Panc1 (cell line): ENCODE measurements around the gene FKBP5. TPM values are rescaled to one million over a fixed set of nuclear protein-coding genes. Genes with fewer than 3 reads are reported as not detected.

Source experiments
- ATAC-seq: fragments of 200-7000 bp; cut with Tn5 transposase; 2 replicates; pipeline ENCODE4 v1.9.1; 2020; ENCODE audit warnings: mild to moderate bottlenecking, moderate library complexity
- BruUV-seq: library from RNA; stranded (reverse); fragments of 400-500 nt; replicated peaks from 2 replicates; lab custom pipeline; 2021; lab: Mats Ljungman, UMichigan
- CTCF ChIA-PET: fragments of 300-600 bp; sonication (Branson Sonifier 250); formaldehyde crosslinking; loops from one replicate; lab custom pipeline; 2022; ENCODE audit warnings: antibody characterized with exemption; lab: Charles Lee
- POLR2A ChIA-PET: fragments of 300-600 bp; sonication (Branson Sonifier 250); formaldehyde crosslinking; loops from one replicate; lab custom pipeline; 2022; ENCODE audit warnings: antibody characterized with exemption; lab: Charles Lee
- DNase-seq: peaks from one replicate; pipeline ENCODE4 v3.0.0-alpha.2; 2010; ENCODE audit warnings: low read depth, low spot score
- H3K27ac ChIP-seq: 2 replicates; pipeline ENCODE4 v1.5.1; 2011; ENCODE audit warnings: mild to moderate bottlenecking, low read length, inconsistent platforms
- H3K27me3 ChIP-seq: fragments of 200-500 bp; sonication (Bioruptor generic); 2 replicates; pipeline ENCODE4 v1.6.0; 2014; ENCODE audit warnings: low read length, inconsistent platforms; ENCODE audit not compliant: control insufficient read depth, insufficient read depth
- H3K36me3 ChIP-seq: fragments of 200-500 bp; sonication (Bioruptor generic); 2 replicates; pipeline ENCODE4 v1.5.1; 2014; ENCODE audit warnings: inconsistent platforms, mild to moderate bottlenecking, low read length, moderate library complexity; ENCODE audit not compliant: control insufficient read depth, insufficient read depth
- H3K4me1 ChIP-seq: 2 replicates; pipeline ENCODE4 v1.5.1; 2011; ENCODE audit warnings: inconsistent platforms, mild to moderate bottlenecking, low read length, moderate library complexity; ENCODE audit not compliant: control insufficient read depth, insufficient read depth
- H3K4me3 ChIP-seq, 2 experiments: 2 replicates each; pipeline ENCODE4 v1.5.1; 2011 to 2012; ENCODE audit warnings: low read depth in 2 of 2, low read length in 2 of 2, mild to moderate bottlenecking in 2 of 2, inconsistent platforms in 1 of 2, moderate library complexity in 1 of 2
- H3K9me3 ChIP-seq: fragments of 200-500 bp; sonication (Bioruptor generic); 2 replicates; pipeline ENCODE4 v1.5.1; 2014; ENCODE audit warnings: low read depth, mild to moderate bottlenecking, inconsistent platforms, low read length, moderate library complexity; ENCODE audit not compliant: control insufficient read depth, insufficient read depth
- POLR2AphosphoS5 ChIP-seq: IDR thresholded peaks from 2 replicates; pipeline ENCODE4 v1.6.1; 2012; ENCODE audit warnings: mild to moderate bottlenecking, low read depth, low read length, moderate library complexity
- SIN3A ChIP-seq: IDR thresholded peaks from 2 replicates; pipeline ENCODE4 v1.6.1; 2012; ENCODE audit warnings: low read depth, mild to moderate bottlenecking, low read length, moderate library complexity, borderline replicate concordance; ENCODE audit not compliant: insufficient read depth
- TCF7L2 ChIP-seq: IDR thresholded peaks from 2 replicates; pipeline ENCODE4 v1.6.1; 2011; ENCODE audit warnings: mild to moderate bottlenecking, low read depth, low read length, inconsistent platforms
- in situ Hi-C: cut with HindIII; loops from 2 replicates; pipeline ENCODE4 v1.10.0; 2016; ENCODE audit warnings: low sequenced_read_pairs, low pct_unique_long_range_greater_than_20kb
- intact Hi-C: fragments of 100-400 bp; cut with micrococcal nuclease; formaldehyde crosslinking; loops from one replicate; pipeline ENCODE4 v1.10.0; 2022; ENCODE audit not compliant: unreplicated experiment
- total RNA-seq: library from RNA; stranded (reverse); gene quantifications from one replicate; pipeline ENCODE4 v1.2.1, GENCODE V29; 2021; ENCODE audit not compliant: unreplicated experiment
- TF ChIP-seq, protein P1 (sequence below): fragments of 450-650 bp; IDR thresholded peaks from 2 replicates; pipeline ENCODE4 v1.5.1; 2017; ENCODE audit warnings: mild to moderate bottlenecking
- TF ChIP-seq, protein P2 (sequence below), 2 experiments: IDR thresholded peaks; 2 replicates each; pipeline ENCODE4 v1.6.1; 2011 to 2012; ENCODE audit warnings: low read depth in 2 of 2, control low read depth in 1 of 2, low read length in 1 of 2, mild to moderate bottlenecking in 1 of 2, moderate library complexity in 1 of 2; ENCODE audit not compliant: insufficient read depth in 1 of 2

FKBP5 gene
- total RNA-seq, 1 experiment from 2014 or later: 25.2 TPM

GRCh38 chr6:35633579-35634089, 55.1 kb downstream of the FKBP5 start:
- Histone ChIP-seq H3K9me3 (no peaks in the 10 kb centered on the region), H3K4me3 (no peak overlapping the region), H3K27me3 (no peaks in the 10 kb centered on the region), H3K4me1 (no peaks in the 10 kb centered on the region), H3K27ac (no peak overlapping the region), H3K36me3 (0 out of 2 replicates have a peak, but pooled peaks cover 3% of the 10 kb centered on the region)
- in situ Hi-C loops: no loop called here
- BruUV-seq: no TSS peak
- TF ChIP-seq, protein P1, sequence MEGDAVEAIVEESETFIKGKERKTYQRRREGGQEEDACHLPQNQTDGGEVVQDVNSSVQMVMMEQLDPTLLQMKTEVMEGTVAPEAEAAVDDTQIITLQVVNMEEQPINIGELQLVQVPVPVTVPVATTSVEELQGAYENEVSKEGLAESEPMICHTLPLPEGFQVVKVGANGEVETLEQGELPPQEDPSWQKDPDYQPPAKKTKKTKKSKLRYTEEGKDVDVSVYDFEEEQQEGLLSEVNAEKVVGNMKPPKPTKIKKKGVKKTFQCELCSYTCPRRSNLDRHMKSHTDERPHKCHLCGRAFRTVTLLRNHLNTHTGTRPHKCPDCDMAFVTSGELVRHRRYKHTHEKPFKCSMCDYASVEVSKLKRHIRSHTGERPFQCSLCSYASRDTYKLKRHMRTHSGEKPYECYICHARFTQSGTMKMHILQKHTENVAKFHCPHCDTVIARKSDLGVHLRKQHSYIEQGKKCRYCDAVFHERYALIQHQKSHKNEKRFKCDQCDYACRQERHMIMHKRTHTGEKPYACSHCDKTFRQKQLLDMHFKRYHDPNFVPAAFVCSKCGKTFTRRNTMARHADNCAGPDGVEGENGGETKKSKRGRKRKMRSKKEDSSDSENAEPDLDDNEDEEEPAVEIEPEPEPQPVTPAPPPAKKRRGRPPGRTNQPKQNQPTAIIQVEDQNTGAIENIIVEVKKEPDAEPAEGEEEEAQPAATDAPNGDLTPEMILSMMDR: no peak
- TF ChIP-seq POLR2AphosphoS5: no peak
- no peak for TF ChIP-seq TCF7L2
- TF ChIP-seq SIN3A: no peak
- TF ChIP-seq, protein P2, sequence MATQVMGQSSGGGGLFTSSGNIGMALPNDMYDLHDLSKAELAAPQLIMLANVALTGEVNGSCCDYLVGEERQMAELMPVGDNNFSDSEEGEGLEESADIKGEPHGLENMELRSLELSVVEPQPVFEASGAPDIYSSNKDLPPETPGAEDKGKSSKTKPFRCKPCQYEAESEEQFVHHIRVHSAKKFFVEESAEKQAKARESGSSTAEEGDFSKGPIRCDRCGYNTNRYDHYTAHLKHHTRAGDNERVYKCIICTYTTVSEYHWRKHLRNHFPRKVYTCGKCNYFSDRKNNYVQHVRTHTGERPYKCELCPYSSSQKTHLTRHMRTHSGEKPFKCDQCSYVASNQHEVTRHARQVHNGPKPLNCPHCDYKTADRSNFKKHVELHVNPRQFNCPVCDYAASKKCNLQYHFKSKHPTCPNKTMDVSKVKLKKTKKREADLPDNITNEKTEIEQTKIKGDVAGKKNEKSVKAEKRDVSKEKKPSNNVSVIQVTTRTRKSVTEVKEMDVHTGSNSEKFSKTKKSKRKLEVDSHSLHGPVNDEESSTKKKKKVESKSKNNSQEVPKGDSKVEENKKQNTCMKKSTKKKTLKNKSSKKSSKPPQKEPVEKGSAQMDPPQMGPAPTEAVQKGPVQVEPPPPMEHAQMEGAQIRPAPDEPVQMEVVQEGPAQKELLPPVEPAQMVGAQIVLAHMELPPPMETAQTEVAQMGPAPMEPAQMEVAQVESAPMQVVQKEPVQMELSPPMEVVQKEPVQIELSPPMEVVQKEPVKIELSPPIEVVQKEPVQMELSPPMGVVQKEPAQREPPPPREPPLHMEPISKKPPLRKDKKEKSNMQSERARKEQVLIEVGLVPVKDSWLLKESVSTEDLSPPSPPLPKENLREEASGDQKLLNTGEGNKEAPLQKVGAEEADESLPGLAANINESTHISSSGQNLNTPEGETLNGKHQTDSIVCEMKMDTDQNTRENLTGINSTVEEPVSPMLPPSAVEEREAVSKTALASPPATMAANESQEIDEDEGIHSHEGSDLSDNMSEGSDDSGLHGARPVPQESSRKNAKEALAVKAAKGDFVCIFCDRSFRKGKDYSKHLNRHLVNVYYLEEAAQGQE (IDR thresholded peaks at IDR 0.05; ENCODE audit: insufficient read depth in 1 of 2, low read depth in 2 of 2, low read length in 1 of 2): no peak
- intact Hi-C loops: no loop called here
- ChIA-PET POLR2A (no interaction called here), CTCF (no interaction called here)
- ATAC-seq (no peak), DNase-seq (no peak)

- POLR2A ChIA-PET: no interaction called here
- CTCF ChIA-PET: no interaction called here
- intact Hi-C loops: no loop called here
- TF ChIP-seq SIN3A (no peak), TCF7L2 (no peak), POLR2AphosphoS5 (no peak)
- TF ChIP-seq, protein P1: no peak
- TF ChIP-seq, protein P2 (IDR thresholded peaks at IDR 0.05; ENCODE audit: insufficient read depth in 1 of 2, low read depth in 2 of 2, low read length in 1 of 2): no peak
- no peak overlapping the region for H3K27ac ChIP-seq
- in situ Hi-C loops: no loop called here
- no peak for ATAC-seq
- no peaks in the 10 kb centered on the region for H3K36me3 ChIP-seq
- no peak for DNase-seq
- no peak overlapping the region for H3K4me3 ChIP-seq
- no TSS peak for BruUV-seq
- no peaks in the 10 kb centered on the region for H3K9me3 ChIP-seq
- no peaks in the 10 kb centered on the region for H3K27me3 ChIP-seq
- no peaks in the 10 kb centered on the region for H3K4me1 ChIP-seq
Measured at GRCh38 chr6:35629876-35630378, 58.8 kb downstream of the FKBP5 start.
